ENCODE measurements around the gene MGAT4A. TPM values are rescaled to one million over a fixed set of nuclear protein-coding genes. Genes with fewer than 3 reads are reported as not detected.

Gene MGAT4A
- total RNA-seq, 2 donors from 2014 or later = 44.0 to 80.8 TPM

DNA sequence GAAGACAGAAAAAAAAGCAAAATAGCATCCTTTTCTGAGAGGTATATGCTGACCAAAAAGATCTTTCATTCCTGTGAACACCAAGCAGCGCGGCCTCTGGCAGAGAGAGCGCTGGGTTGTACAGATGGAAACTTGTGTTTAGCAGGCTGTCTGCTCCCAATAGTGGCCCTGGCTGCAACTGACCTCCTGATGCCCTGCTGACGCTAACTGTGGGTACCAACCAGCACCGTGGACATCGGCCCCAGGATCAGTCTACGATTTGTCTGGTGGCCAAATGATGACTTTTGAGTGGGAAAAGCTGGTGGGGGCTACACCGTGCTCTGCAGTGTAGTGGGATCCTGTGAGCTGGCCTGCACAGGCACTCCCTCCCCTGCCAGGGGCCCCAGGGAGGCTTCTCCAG lies 138.4 kb downstream of the MGAT4A start:
- H3K36me3 ChIP-seq = no peaks in the 10 kb centered on the region
- H3K4me3 ChIP-seq = no peak overlapping the region
- no peaks in the 10 kb centered on the region for H3K4me1 ChIP-seq (ENCODE audit: control insufficient read depth in 1 of 2, low read depth in 2 of 2)
- ATAC-seq (ENCODE audit: insufficient number of reproducible peaks, low FRiP score, low read depth) = no peak
- DNase-seq (ENCODE audit: low spot score) = no peak
- H3K9me3 ChIP-seq = no peaks in the 10 kb centered on the region
- no peak overlapping the region for H3K27ac ChIP-seq
- no peaks in the 10 kb centered on the region for H3K27me3 ChIP-seq (replicated peaks; ENCODE audit: insufficient read depth)
- TF ChIP-seq, protein P1, sequence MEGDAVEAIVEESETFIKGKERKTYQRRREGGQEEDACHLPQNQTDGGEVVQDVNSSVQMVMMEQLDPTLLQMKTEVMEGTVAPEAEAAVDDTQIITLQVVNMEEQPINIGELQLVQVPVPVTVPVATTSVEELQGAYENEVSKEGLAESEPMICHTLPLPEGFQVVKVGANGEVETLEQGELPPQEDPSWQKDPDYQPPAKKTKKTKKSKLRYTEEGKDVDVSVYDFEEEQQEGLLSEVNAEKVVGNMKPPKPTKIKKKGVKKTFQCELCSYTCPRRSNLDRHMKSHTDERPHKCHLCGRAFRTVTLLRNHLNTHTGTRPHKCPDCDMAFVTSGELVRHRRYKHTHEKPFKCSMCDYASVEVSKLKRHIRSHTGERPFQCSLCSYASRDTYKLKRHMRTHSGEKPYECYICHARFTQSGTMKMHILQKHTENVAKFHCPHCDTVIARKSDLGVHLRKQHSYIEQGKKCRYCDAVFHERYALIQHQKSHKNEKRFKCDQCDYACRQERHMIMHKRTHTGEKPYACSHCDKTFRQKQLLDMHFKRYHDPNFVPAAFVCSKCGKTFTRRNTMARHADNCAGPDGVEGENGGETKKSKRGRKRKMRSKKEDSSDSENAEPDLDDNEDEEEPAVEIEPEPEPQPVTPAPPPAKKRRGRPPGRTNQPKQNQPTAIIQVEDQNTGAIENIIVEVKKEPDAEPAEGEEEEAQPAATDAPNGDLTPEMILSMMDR (IDR thresholded peaks at IDR 0.05) = no peak

GRCh38 chr2:98589489-98589888 lies 141.4 kb downstream of the MGAT4A start:
- no peak overlapping the region for H3K4me3 ChIP-seq
- DNase-seq (ENCODE audit: low spot score) (no peak), ATAC-seq (ENCODE audit: insufficient number of reproducible peaks, low FRiP score, low read depth) (no peak)
- H3K36me3 ChIP-seq = no peaks in the 10 kb centered on the region
- H3K9me3 ChIP-seq = no peaks in the 10 kb centered on the region
- TF ChIP-seq, protein P1 (IDR thresholded peaks at IDR 0.05) = no peak
- H3K4me1 ChIP-seq (ENCODE audit: control insufficient read depth in 1 of 2, low read depth in 2 of 2) = no peaks in the 10 kb centered on the region
- H3K27me3 ChIP-seq (replicated peaks; ENCODE audit: insufficient read depth) = no peaks in the 10 kb centered on the region
- H3K27ac ChIP-seq = no peak overlapping the region

GRCh38 chr2:98588880-98589431 lies 142.0 kb downstream of the MGAT4A start:
- Histone ChIP-seq H3K4me3 (no peak overlapping the region), H3K27me3 (replicated peaks; ENCODE audit: insufficient read depth) (no peaks in the 10 kb centered on the region), H3K36me3 (peaks cover 2% of the 10 kb centered on the region), H3K27ac (no peak overlapping the region), H3K4me1 (ENCODE audit: control insufficient read depth in 1 of 2, low read depth in 2 of 2) (no peaks in the 10 kb centered on the region), H3K9me3 (no peaks in the 10 kb centered on the region)
- ATAC-seq (ENCODE audit: insufficient number of reproducible peaks, low FRiP score, low read depth) (no peak), DNase-seq (ENCODE audit: low spot score) (no peak)
- TF ChIP-seq, protein P1 (IDR thresholded peaks at IDR 0.05) = no peak

GRCh38 chr2:98586551-98587140 lies 144.3 kb downstream of the MGAT4A start:
- DNase-seq (ENCODE audit: low spot score) = no peak
- ATAC-seq (ENCODE audit: insufficient number of reproducible peaks, low FRiP score, low read depth) = no peak
- no peaks in the 10 kb centered on the region for H3K4me1 ChIP-seq (ENCODE audit: control insufficient read depth in 1 of 2, low read depth in 2 of 2)
- H3K27me3 ChIP-seq (replicated peaks; ENCODE audit: insufficient read depth) = no peaks in the 10 kb centered on the region
- H3K36me3 ChIP-seq = peaks cover 3% of the 10 kb centered on the region
- TF ChIP-seq, protein P1 (IDR thresholded peaks at IDR 0.05) = no peak
- no peaks in the 10 kb centered on the region for H3K9me3 ChIP-seq
- H3K4me3 ChIP-seq = no peak overlapping the region
- H3K27ac ChIP-seq = no peak overlapping the region

- no peaks in the 10 kb centered on the region for H3K9me3 ChIP-seq
- ATAC-seq (ENCODE audit: insufficient number of reproducible peaks, low FRiP score, low read depth) (no peak), DNase-seq (ENCODE audit: low spot score) (no peak)
- TF ChIP-seq, protein P1 (IDR thresholded peaks at IDR 0.05) = no peak
- no peaks in the 10 kb centered on the region for H3K4me1 ChIP-seq (ENCODE audit: control insufficient read depth in 1 of 2, low read depth in 2 of 2)
- H3K4me3 ChIP-seq = no peak overlapping the region
- H3K27me3 ChIP-seq (replicated peaks; ENCODE audit: insufficient read depth) = no peaks in the 10 kb centered on the region
- H3K27ac ChIP-seq = no peak overlapping the region
- peaks cover 3% of the 10 kb centered on the region for H3K36me3 ChIP-seq
These were observed 145.5 kb downstream of the MGAT4A start for GRCh38 chr2:98585386-98585785.
